Mucosa of descending colon (tissue), 3 donors: Measurements from ENCODE around the gene XYLT2. TPM values are rescaled to one million over a fixed set of nuclear protein-coding genes. Genes with fewer than 3 reads are reported as not detected.

Experiments used
- ATAC-seq: fragments of 200-7000 bp; cut with Tn5 transposase; one replicate; pipeline ENCODE4 v1.9.1; 2020; ENCODE audit warnings: mild to moderate bottlenecking, moderate library complexity
- DNase-seq, 3 donors: peaks; one replicate each; pipeline ENCODE4 v3.0.0-alpha.2; 2020
- H3K36me3 ChIP-seq: fragments of 200-600 bp; one replicate; pipeline ENCODE4 v1.8.0; 2021; ENCODE audit warnings: low read depth, mild to moderate bottlenecking
- H3K4me1 ChIP-seq: fragments of 200-600 bp; one replicate; pipeline ENCODE4 v1.8.0; 2021; ENCODE audit warnings: low read depth, mild to moderate bottlenecking
- H3K4me3 ChIP-seq: fragments of 200-600 bp; one replicate; pipeline ENCODE4 v1.8.0; 2021; ENCODE audit warnings: mild to moderate bottlenecking
- H3K9me3 ChIP-seq: fragments of 200-600 bp; one replicate; pipeline ENCODE4 v1.8.0; 2021; ENCODE audit warnings: mild to moderate bottlenecking
- CTCF ChIP-seq: fragments of 200-600 bp; IDR thresholded peaks from one replicate; pipeline ENCODE4 v1.8.0; 2022; ENCODE audit warnings: antibody characterized with exemption, mild to moderate bottlenecking
- intact Hi-C, 2 donors: fragments of 100-400 bp; cut with DNase I in 1 of 2; cut with micrococcal nuclease in 1 of 2; formaldehyde crosslinking; loops; one replicate each; pipeline versions ENCODE4 v1.11.0 to v1.11.1; 2022; cut with DNase I, micrococcal nuclease
- total RNA-seq, 3 donors: library from RNA; stranded (reverse); fragmentation: NEBNext Ultra II Directional in 2 of 3; extraction: Animal tissue kit (Norgen Biotek cat#: 25700) in 2 of 3; gene quantifications; one replicate each; pipeline versions ENCODE4 v1.2.1 to v1.2.4, GENCODE V29; 2021 to 2023
- donor health status: DM: no; HTN: no; CAD: no; lungs with moderate emphysema.
- donor health status: DM: no; HTN: no; CAD: no.
- donor health status: DM: no; HTN: yes; CAD: no.

Gene XYLT2
- total RNA-seq, 3 donors from 2014 or later = 14.7 to 20.0 (median 18.4) TPM

- DNase-seq = no peak
- Histone ChIP-seq H3K36me3 (no peaks in the 10 kb centered on the region), H3K4me3 (no peak overlapping the region), H3K9me3 (no peaks in the 10 kb centered on the region), H3K4me1 (no peaks in the 10 kb centered on the region)
- no peak for TF ChIP-seq CTCF
- intact Hi-C loops = no loop called here
- no peak for ATAC-seq
These were observed 10.5 kb downstream of the XYLT2 start for GRCh38 chr17:50356418-50356817.

- intact Hi-C loops = no loop called here
- no peak for ATAC-seq
- Histone ChIP-seq H3K9me3 (no peaks in the 10 kb centered on the region), H3K4me1 (no peaks in the 10 kb centered on the region), H3K36me3 (no peaks in the 10 kb centered on the region), H3K4me3 (no peak overlapping the region)
- TF ChIP-seq CTCF = no peak
- DNase-seq = no peak
These were observed 11.1 kb downstream of the XYLT2 start for GRCh38 chr17:50356892-50357510.

GRCh38 chr17:50358177-50358576 is 12.3 kb downstream of the XYLT2 start:
- intact Hi-C loops = no loop called here
- H3K9me3 ChIP-seq = no peaks in the 10 kb centered on the region
- no peaks in the 10 kb centered on the region for H3K36me3 ChIP-seq
- ATAC-seq (no peak), DNase-seq (no peak)
- no peak overlapping the region for H3K4me3 ChIP-seq
- no peak for TF ChIP-seq CTCF
- H3K4me1 ChIP-seq = peaks cover 5% of the 10 kb centered on the region

DNA sequence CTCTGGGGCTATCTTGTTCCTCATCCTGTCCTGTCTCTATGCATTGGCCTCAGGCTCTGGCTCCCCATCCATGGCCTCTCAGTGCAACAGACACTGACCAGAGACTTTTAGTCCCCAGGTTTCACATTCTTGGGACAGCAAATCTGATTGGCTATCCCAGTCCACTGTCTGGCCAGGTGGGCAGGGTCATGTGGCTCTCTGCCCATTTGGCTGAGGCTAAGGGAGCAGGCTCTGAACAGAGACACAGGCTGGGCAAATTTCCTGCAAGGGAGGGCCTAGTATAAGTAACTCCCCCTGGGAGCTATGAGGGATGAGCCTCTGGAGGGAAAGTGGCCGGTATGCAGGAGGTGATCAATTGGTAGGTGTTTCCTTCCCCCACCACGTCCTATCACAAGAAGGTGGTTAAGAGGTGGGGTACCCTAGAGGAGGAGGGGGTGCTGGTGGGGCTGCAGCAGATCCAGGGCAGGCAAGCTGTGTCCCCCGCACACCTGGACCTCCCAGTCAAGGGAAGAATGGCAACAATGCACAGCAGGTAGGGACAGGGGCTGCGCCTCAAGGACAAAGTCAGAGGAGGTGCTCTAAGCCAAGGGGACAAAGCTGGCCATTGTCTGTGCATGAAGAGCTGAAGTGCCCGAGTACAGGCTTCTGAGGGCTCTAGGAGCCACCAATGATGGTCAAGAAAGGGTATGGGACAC is 13.2 kb downstream of the XYLT2 start:
- TF ChIP-seq CTCF = no peak
- no peak overlapping the region for H3K4me3 ChIP-seq
- ATAC-seq (no peak), DNase-seq (no peak)
- H3K4me1 ChIP-seq = peaks cover 5% of the 10 kb centered on the region
- H3K9me3 ChIP-seq = no peaks in the 10 kb centered on the region
- no peaks in the 10 kb centered on the region for H3K36me3 ChIP-seq
- intact Hi-C loops = no loop called here

DNA sequence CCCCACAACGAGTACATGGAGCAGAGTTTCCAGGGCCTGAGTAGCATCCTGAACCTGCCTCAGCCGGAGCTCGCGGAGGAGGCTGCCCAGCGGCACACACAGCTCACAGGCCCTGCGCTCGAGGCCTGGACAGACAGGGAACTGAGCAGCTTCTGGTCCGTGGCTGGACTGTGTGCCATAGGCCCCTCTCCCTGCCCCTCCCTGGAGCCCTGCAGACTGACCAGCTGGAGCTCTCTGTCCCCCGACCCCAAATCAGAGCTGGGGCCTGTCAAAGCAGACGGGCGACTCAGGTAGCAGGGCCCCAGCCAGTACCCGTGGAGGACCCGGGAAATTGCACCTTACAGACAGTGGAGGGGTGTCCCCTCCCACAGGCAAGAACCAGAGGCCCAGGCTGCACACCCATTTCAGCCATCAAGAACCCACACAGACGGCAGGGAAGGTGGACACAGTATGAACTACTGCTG is 14.1 kb downstream of the XYLT2 start:
- Histone ChIP-seq H3K36me3 (no peaks in the 10 kb centered on the region), H3K9me3 (no peaks in the 10 kb centered on the region), H3K4me1 (peaks cover 5% of the 10 kb centered on the region), H3K4me3 (no peak overlapping the region)
- intact Hi-C loops = loop anchor here in 1 of 2 donors (10.0 kb wide), 1 partner anchor 125 kb away; no protein-coding TSS in a partner anchor
- DNase-seq (no peak), ATAC-seq (no peak)
- no peak for TF ChIP-seq CTCF
